HL-60/S4 (cell line): ENCODE results near the gene DCDC1.

Source experiments
- in situ Hi-C: fragments of 300-500 bp; cut with MboI; formaldehyde crosslinking; loops from 2 replicates; pipeline ENCODE4 v1.14.3; 2022; ENCODE audit warnings: low sequenced_read_pairs

DCDC1 gene

GRCh38 chr11:30873924-30874610 lies 495.5 kb downstream of the DCDC1 start:
- in situ Hi-C loops, result no loop called here

GRCh38 chr11:30868626-30869081 lies 500.9 kb downstream of the DCDC1 start:
- in situ Hi-C loops, result no loop called here

GRCh38 chr11:30863209-30863608 lies 506.3 kb downstream of the DCDC1 start:
- in situ Hi-C loops, result no loop called here

- in situ Hi-C loops, result no loop called here
Measured at GRCh38 chr11:30861531-30861930, 508.0 kb downstream of the DCDC1 start.

GRCh38 chr11:30861064-30861463 lies 508.5 kb downstream of the DCDC1 start:
- in situ Hi-C loops, result no loop called here

GRCh38 chr11:30860146-30860545 lies 509.4 kb downstream of the DCDC1 start:
- in situ Hi-C loops, result no loop called here

GRCh38 chr11:30859669-30860068 lies 509.9 kb downstream of the DCDC1 start:
- in situ Hi-C loops, result no loop called here

GRCh38 chr11:30855383-30856006 lies 514.0 kb downstream of the DCDC1 start:
- in situ Hi-C loops, result no loop called here

- in situ Hi-C loops, result no loop called here
Measured at GRCh38 chr11:30853439-30853838, 516.1 kb downstream of the DCDC1 start.

- in situ Hi-C loops, result no loop called here
Measured at GRCh38 chr11:30852645-30853044, 516.9 kb downstream of the DCDC1 start.

- in situ Hi-C loops, result no loop called here
Measured at GRCh38 chr11:30852091-30852490, 517.4 kb downstream of the DCDC1 start.

GRCh38 chr11:30837252-30837651 lies 532.3 kb downstream of the DCDC1 start:
- in situ Hi-C loops, result no loop called here

GRCh38 chr11:30832831-30833230 lies 536.7 kb downstream of the DCDC1 start:
- in situ Hi-C loops, result no loop called here

- in situ Hi-C loops, result no loop called here
Measured at GRCh38 chr11:30830681-30831080, 538.9 kb downstream of the DCDC1 start.

GRCh38 chr11:30826911-30827310 lies 542.6 kb downstream of the DCDC1 start:
- in situ Hi-C loops, result no loop called here

GRCh38 chr11:30825723-30826122 lies 543.8 kb downstream of the DCDC1 start:
- in situ Hi-C loops, result no loop called here

GRCh38 chr11:30823119-30823518 lies 546.4 kb downstream of the DCDC1 start:
- in situ Hi-C loops, result no loop called here

GRCh38 chr11:30821438-30821965 lies 548.0 kb downstream of the DCDC1 start:
- in situ Hi-C loops, result no loop called here

GRCh38 chr11:30818721-30819120 lies 550.8 kb downstream of the DCDC1 start:
- in situ Hi-C loops, result no loop called here

GRCh38 chr11:30816959-30817880 lies 552.3 kb downstream of the DCDC1 start:
- in situ Hi-C loops, result no loop called here

- in situ Hi-C loops, result no loop called here
Measured at GRCh38 chr11:30815619-30816018, 553.9 kb downstream of the DCDC1 start.
